CD4-positive, alpha-beta T cell treated with Interleukin-1 beta for 1 hour (primary cell): Measurements from ENCODE around the gene SYDE1.
A peak's percentile ranks its signal among the peaks of the same experiment; 100 is the strongest.

Source experiments
- DNase-seq, 2 donors: peaks; one replicate each; pipeline ENCODE4 v3.0.0-alpha.2; 2020 to 2022

SYDE1 gene

DNA sequence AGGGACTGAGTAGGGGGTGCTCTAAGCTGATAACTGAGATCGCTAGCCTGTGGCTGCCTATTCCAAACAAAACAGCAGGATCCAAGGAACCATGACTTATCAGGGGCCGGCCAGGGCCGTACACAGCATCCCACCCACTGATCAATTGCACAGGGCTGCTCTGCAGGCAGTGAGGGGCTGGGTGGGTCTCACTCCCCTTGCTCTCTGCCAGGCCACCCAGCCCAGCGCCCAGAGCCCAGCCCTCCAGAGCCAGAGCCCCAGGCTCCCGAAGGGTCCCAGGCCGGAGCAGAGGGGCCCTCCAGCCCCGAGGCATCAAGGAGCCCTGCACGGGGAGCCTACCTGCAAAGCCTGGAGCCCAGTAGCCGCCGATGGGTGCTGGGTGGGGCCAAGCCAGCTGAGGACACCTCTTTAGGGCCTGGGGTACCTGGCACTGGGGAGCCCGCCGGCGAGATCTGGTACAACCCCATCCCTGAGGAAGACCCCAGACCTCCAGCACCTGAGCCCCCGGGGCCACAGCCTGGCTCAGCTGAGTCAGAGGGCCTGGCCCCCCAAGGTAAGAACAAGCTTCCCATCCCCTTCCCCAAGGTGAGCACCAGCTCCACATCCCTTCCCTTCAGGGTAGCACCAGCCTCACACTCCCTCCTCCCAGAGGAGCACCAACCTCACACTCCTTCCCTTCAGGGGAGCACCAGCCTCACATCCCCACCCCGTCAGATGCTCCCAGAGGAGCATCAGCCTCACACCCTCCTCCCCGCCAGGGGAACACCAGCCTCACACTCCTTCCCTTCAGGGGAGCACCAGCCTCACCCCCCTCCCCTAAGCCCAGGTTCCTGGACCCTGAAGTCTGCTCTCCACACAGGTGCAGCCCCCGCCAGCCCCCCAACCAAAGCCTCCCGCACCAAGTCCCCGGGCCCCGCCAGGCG lies 1.9 kb downstream of the SYDE1 start:
- DNase-seq, result no peak

DNA sequence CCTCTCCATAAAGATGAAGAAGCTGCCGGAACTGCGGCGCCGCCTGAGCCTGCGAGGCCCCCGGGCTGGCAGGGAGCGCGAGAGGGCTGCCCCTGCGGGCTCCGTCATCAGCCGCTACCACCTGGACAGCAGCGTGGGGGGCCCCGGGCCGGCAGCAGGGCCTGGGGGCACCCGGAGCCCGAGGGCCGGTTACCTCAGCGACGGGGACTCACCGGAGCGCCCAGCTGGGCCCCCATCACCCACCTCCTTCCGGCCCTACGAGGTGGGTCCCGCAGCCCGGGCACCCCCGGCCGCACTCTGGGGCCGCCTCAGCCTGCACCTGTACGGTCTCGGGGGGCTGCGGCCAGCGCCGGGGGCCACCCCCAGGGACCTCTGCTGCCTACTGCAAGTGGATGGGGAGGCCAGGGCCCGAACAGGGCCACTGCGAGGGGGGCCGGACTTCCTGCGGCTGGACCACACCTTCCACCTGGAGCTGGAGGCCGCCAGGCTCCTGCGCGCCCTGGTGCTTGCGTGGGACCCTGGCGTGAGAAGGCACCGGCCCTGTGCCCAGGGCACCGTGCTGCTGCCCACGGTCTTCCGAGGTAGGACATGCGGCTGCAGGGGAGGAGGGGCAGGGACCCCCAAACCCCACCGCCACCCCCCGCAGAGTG lies 2.7 kb downstream of the SYDE1 start:
- no peak for DNase-seq

DNA sequence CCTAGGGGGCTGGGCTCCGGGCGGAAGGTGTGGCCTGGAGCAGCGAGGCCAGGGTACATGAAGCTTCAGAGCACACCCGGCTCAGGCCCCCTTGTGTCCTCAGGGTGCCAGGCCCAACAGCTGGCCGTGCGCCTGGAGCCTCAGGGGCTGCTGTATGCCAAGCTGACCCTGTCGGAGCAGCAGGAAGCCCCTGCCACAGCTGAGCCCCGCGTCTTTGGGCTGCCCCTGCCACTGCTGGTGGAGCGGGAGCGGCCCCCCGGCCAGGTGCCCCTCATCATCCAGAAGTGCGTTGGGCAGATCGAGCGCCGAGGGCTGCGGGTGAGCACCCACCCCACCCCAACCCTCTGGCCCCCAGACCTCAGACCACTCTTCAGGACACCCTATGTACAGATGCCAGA lies 3.2 kb downstream of the SYDE1 start:
- no peak for DNase-seq

DNA sequence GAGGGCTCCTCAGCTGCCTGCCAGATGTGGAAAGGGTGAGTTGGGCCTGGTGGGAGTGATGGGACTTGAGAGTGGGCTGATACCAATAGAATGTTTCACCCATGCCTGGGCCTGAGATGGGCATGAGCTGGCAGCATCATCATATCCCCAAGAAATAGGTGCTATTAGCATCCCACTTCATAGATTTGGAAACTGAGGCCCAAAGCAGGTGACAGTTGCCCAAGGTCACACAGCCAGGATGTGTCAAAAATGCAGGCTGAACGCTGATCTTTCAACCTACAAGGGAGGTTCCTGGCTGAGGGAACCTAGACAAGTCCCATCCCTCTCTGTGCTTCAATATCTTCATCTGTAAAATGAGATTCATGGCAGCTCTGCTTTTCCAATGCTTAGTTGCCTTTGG lies 4.6 kb downstream of the SYDE1 start:
- no peak for DNase-seq

DNA sequence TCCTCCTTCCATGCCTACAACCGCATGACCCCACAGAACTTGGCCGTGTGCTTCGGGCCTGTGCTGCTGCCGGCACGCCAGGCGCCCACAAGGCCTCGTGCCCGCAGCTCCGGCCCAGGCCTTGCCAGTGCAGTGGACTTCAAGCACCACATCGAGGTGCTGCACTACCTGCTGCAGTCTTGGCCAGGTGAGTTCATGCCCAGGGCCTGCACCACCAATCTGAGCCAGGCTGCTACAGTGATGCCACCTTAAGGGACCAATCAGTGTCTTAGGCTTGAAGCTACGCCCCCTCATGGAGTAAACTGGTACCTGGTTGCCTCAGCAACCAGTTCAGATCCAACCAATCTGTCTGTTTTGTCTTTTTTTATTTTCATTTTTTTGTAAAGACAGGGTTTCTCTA lies 5.2 kb downstream of the SYDE1 start:
- DNase-seq, result no peak

DNA sequence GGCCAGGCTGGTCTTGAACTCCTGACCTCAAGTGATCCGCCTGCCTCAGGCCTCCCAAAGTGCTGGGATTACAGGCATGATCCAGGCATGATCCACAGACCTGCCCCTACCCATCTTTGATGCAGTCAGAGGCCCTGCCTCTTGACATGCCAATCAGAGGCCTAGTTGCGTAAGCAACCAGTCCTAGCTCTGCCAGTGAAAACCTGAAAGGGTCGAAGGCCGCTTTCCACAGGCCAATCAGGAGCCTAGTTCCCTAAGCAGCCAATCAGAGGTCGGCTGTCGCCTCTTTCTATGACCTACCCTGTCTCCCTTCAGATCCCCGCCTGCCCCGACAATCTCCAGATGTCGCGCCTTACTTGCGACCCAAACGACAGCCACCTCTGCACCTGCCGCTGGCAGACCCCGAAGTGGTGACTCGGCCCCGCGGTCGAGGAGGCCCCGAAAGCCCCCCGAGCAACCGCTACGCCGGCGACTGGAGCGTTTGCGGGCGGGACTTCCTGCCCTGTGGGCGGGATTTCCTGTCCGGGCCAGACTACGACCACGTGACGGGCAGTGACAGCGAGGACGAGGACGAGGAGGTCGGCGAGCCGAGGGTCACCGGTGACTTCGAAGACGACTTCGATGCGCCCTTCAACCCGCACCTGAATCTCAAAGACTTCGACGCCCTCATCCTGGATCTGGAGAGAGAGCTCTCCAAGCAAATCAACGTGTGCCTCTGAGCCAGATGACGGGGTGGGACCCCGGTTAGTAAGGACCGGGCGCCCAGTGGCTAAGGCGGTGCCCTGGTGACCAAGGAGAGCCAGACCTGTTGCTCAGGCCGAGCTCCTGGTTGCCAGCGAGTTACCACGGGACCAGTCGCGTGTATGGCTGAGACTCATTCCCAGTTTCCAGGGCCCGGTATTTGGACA lies 6.3 kb downstream of the SYDE1 start:
- no peak for DNase-seq

DNA sequence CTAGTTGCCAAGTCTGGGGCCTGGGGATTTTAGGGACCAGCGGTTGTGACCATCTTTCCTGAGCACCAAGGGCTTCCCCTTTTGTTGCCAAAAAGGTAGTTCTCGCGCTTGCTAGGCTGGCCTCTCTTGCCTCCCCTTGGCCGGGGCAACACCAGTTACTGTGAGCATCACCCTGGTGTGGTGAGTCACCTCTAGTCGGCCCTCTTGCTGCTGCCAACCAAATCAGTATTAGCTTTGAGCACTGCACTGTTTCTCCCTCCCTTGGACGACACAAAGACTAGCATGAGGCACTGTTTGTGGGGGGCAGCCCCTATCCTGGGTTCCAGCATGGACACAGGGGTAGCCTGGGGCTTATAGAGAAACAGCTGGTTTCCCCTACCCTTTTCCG lies 6.9 kb downstream of the SYDE1 start:
- DNase-seq, result no peak

DNA sequence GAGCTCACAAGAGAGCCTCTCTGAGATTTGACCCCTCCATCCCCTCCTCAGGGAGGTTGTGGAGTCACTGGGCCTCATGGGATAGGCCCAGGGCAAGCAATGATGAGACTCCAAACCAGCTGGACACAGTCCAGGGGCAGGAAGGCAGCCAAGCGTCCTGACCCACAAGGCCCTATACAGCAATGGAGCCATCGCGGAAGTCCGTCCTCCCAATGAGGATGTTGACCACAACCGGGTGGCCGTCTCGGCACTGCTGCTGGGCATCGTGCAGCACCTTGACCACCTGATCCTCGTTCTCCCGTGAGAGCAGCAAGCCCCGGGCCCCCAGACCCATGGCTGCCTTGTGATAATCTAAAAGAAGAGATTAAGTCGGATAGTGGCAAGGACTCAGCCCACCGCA lies 7.9 kb downstream of the SYDE1 start:
- DNase-seq, result no peak

DNA sequence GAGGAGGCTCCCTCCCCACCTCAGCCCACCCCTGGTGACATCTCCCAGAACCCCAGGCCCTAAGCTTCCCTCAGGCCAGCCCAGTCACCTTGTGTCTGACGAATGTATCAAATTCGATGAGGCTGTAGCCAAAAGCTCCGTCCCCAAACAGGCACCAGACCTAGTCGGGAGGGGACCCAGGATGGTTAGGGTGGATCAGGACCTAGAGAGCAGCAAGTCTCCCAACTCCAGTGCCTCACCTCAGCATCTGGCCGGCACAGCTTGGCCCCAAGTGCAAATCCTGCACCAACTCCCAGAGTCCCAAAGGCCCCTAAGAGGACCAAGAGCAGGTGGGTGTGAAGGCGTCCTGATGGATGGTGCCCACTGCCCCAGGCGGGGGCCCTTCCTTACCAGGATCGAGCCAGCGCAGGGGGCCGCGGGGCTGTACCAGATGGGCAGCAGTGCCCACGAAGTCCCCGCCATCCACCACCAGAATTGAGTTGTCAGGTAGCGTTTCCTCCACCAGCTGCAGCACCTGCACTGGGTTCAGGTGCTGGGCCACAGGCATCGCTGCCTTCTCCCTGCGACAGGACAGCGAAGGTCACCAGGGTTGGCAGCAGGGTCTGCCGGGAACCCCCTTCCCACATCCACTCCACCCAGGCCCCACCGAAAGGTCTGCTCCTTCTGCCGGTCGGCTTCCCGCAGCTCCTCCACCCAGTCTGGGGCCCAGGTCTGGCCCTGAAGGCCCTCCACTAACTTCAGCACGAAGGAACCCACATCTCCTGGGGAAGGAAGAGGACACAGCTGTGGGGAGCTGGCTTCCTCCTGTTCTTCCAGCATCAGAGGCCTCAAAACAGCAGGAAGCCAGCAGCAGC lies 8.8 kb downstream of the SYDE1 start:
- DNase-seq, result no peak

DNA sequence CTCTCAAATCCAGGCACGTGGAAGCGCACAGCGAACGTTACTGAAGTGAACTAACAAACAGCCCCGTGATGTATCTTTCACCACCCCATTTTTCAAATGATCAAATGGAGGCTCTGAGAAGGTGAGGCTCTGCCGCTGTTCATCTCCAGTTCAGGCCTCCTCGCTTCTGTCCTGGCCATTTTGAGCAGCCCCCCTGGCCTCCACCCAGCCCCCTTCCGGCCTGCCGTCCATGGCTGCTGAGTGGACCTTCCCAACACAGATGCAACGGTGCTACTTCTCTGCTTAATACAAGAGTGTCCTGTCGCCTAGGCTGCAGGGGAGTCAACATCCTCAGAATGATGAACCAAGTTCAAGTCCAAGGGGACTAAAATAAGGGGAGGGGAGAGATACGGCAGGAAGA lies 9.7 kb downstream of the SYDE1 start:
- no peak for DNase-seq

DNA sequence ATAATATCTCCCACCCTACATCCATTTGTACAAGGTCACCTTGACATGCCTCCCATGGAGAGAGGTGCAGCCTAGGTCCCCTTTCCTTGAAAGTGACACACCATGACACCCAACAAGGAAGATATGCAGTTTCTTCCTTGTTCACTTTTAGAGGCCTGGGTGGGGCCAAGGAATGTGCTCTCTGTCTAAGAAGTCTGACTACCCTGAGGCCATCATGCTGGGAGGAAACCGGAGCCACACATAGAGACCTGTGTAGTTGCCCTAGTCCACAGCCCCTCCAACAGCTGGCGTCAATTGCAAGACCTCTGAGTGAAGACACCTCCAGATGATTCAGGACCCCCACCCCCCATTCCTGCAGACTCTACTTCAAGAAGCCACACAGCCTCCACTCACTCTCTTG lies 11.0 kb downstream of the SYDE1 start:
- no peak for DNase-seq

DNA sequence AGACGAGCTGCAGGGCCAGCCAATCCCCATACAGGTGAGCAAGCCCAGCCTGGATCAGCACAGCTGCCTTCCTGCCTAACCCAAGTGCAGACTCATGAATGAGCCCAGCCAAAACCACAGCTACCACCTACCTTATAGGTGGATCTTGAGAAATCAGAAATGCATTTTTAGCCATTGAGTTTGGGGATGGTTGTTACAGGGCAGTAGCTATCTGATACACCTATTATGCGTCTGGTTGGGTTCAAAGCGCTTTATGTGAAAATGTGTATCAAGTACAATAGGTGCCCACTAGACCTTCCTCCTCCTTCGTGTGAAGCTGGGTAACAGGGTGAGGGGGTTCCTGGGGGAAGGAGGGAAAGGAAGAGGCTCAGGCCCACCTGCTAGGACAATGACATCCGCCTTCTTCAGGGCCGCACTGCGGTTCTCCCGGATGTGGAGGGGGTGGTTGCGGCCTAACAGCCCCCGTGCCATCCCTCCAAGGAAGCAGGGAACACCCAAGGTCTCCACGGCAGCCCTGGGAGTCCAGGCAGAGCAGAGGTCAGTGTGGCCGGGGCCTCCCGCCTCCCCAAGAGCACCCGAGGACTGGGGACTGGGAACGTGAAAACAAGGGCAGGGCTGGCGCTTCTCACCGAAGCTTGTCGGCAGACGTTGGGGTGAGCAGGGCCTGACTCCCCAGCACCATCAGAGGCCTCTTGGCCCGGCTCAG lies 11.7 kb downstream of the SYDE1 start:
- no peak for DNase-seq

DNA sequence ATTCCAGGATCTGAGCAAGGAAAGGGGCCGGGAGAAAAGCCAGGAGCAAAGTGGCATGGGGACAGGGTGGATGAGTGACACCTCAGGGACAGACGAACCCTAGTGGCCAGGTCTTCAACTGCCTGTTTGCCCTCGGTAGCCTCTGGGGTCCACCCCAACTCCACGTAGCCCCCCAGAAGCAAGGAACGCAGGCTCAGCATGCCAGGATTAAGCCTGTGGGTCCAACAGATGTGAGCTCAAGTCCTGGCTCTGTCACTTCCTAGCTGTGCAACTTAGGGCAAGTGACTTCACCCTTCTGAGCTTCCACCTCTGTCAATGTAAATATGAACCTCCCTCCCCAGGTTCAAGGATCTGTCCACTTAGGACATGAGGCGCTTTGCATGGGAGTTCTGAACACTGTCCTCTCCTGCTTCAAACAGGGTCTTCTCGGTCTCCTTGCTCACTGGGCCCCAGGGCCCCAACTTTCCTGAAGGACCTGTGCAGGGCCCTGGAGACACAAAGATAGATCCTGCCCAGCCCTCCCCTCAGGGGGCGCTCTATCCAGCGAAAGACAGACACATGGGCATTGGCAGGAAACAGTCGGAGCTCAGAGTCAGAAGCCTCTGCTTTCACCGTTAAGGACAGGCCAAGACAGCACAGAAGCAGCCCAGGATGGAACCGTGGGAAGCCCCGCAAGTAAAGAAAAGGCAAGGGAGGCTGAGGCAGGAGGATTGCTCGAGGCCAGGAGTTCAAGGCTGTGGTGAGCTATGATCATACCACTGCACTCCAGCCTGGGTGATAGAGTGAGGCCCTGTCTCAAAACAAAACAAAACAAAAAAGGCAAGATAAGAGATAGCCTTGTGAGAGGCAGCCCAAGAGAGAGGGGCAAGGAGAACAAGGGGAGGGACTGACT lies 13.2 kb downstream of the SYDE1 start:
- no peak for DNase-seq

DNA sequence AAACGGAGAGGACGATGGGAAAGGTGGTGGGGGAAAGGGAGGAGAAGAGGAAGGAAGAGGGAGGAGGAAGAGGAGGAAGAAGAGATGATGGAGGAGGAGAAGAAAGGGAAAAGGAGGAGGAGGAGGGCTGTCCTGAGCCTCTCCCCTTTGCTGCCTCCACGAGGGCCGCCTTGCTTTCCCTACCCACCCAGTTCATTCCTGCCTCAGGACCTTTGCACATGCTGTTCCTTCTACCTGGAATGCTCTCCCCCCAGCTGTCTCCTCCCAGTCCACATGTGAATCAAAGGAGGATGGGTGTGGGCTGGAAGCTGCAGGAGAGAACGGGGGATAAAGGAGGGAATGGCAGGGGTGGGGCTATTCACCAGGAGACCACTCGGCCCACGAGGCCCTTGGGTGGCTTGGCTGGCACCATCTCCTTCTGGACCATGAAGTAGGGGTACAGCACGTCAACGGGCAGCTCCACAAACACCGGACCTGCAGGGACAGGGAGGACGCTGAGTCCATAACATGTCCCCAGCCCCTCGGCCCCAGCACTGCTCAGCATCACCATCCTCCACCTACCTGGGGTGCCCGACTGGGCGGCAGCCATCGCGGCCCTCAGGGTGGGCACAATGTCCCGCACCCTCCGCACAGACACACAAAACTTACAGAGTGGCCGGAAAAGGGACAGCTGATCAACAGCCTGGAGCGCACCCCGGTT lies 15.3 kb downstream of the SYDE1 start:
- DNase-seq, result no peak

DNA sequence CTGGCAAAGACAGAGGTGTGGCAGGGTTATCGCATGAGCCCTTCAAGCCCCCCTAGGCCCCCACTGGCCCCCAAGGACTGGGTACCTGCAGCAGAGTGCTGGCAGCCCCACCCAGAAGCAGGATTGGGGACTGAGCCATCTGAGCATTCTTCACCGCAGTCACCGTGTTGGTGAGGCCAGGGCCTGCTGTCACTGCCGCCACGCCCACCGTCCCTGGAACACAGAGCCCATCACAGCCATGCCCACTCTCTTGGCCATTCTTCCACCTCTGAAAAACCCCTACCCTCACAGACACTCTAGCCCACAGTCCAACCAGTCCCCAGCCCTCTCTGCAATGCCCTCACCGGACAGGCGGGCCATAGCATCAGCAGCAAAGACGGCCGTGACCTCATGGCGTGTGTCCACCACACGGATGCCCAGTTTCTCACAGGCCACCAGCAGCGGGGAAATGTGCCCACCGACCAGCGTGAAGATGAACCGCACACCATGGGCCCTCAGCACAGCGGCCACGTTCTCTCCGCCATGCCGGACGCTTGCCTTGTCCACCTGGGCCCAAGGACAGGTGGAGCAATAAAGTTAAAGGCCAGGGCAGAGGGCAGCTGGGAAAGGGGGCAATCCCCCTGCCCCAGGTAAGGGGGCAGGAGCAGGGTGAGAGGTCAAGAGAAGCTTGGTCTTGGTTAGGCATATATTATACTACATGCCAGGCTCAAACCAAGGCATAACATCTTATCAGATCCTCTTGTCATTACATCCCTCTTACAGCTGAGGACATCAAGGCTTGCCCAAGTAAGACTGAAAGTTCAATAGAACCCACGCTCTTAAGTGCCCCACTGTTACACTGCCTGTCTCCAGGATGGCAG lies 16.1 kb downstream of the SYDE1 start:
- no peak for DNase-seq

DNA sequence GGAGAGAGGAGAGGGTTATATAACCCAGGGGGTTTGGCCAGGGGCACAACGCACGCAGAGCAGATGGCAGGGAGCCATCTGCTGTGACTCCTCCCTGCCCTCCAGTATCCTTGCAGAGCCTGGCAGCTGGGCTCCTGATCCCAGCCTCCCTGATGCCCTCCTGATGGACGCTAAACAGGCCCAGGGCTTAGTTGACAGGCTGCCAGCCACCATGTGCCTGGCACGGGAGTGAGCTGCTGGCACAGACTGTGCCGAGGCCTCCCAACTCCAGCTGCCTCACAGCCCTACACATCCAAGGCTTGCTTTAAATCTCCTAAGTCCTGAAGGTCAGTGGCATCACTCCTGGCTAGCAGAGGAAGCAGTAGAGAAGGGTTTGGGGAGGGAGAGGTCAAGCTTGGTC lies 16.7 kb downstream of the SYDE1 start:
- no peak for DNase-seq

DNA sequence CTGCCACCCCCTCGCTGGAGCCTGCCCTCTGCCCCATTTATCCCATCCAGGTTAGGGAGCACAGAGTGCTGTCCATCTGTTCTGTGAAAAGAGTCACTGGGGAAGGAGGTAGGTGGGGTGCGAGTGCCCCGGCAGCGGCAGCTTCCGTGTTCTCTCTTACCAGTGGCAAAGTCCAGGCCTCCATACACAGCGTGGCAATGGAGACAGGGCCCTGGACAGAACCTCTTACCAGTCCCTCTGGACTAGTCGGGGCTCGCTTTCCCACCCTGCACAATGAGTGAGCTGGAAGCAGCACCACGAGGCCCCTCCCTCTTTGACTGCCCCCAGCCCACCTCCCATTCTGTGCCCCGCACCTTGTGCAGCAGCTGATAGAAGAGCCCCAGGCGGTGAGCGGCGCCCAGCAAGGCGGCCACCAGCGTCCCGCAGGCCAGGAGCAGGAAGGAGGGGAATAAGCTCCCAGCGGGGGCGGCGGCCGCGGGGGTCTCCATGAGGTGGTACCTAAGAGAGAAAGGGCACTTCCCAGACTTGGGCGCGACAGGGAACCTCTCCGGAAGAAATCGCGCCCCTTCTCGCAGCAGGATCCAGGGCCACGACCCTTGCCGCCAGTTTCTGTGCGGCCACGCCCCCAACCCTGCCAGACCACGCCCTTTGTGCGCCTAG lies 17.5 kb downstream of the SYDE1 start:
- DNase-seq, result peak in 1 of 2 donors; percentile 8
